H1 (cell line): ENCODE results near the gene SLC35F3. TPM values are rescaled to one million over a fixed set of nuclear protein-coding genes. Genes with fewer than 3 reads are reported as not detected.

Source experiments
- ASH2L ChIP-seq: fragments of 200-600, 300-600 bp; sonication (generic); IDR thresholded peaks from one replicate; pipeline ENCODE4 v1.7.1; 2017; ENCODE audit warnings: low read length
- BRCA1 ChIP-seq: IDR thresholded peaks from 2 replicates; pipeline ENCODE4 v1.6.1; 2012; ENCODE audit warnings: low read depth, low read length, improper control_type of control experiment
- CEBPB ChIP-seq: IDR thresholded peaks from 2 replicates; pipeline ENCODE4 v1.6.1; 2012; ENCODE audit warnings: low read depth, low read length
- CTBP2 ChIP-seq: IDR thresholded peaks from 2 replicates; pipeline ENCODE4 v1.7.0; 2011; ENCODE audit warnings: borderline replicate concordance, mild to moderate bottlenecking, moderate library complexity, mixed read lengths, low read length; ENCODE audit not compliant: insufficient read depth, insufficient read length
- EGR1 ChIP-seq: IDR thresholded peaks from 2 replicates; pipeline ENCODE4 v1.6.1; 2011; ENCODE audit warnings: low read depth, low read length, borderline replicate concordance
- HDAC2 ChIP-seq, 2 experiments: fragments of 300-600 bp in 1 of 2; sonication (generic) in 1 of 2; IDR thresholded peaks; 2 replicates each; pipeline ENCODE4 v1.6.1; 2011 to 2012; ENCODE audit warnings: low read depth in 2 of 2, low read length in 2 of 2, mild to moderate bottlenecking in 2 of 2, moderate library complexity in 2 of 2, borderline replicate concordance in 1 of 2, inconsistent platforms in 1 of 2
- HDAC6 ChIP-seq: IDR thresholded peaks from one replicate; pipeline ENCODE4 v1.7.1; 2012; ENCODE audit warnings: low read depth, mild to moderate bottlenecking, inconsistent platforms, low read length, moderate library complexity
- JUND ChIP-seq: IDR thresholded peaks from 2 replicates; pipeline ENCODE4 v1.6.1; 2011; ENCODE audit warnings: mild to moderate bottlenecking, improper control_type of control experiment, low read length
- KDM1A ChIP-seq: fragments of 200-600, 300-600 bp; sonication (generic); IDR thresholded peaks from 2 replicates; pipeline ENCODE4 v1.7.1; 2016; ENCODE audit warnings: mild to moderate bottlenecking, low read length, borderline replicate concordance
- KDM4A ChIP-seq: IDR thresholded peaks from one replicate; pipeline ENCODE4 v1.7.1; 2012; ENCODE audit warnings: low read depth, mild to moderate bottlenecking, moderate library complexity, low read length, inconsistent platforms; ENCODE audit not compliant: severe bottlenecking
- NRF1 ChIP-seq: IDR thresholded peaks from 2 replicates; pipeline ENCODE4 v1.6.1; 2011; ENCODE audit warnings: mild to moderate bottlenecking, low read depth, low read length, improper control_type of control experiment
- POLR2A ChIP-seq, 2 experiments: IDR thresholded peaks; 1 replicate in 1 of 2; 2 replicates in 1 of 2; pipeline ENCODE4 v1.6.1; 2011; ENCODE audit warnings: low read depth in 2 of 2, low read length in 2 of 2, mild to moderate bottlenecking in 2 of 2; ENCODE audit errors: control extremely low read depth in 1 of 2
- POLR2AphosphoS5 ChIP-seq: IDR thresholded peaks from 2 replicates; pipeline ENCODE4 v1.6.1; 2011; ENCODE audit warnings: low read depth, low read length
- POU5F1 ChIP-seq: IDR thresholded peaks from 2 replicates; pipeline ENCODE4 v1.6.1; 2011; ENCODE audit warnings: low read depth, mild to moderate bottlenecking, low read length, moderate library complexity
- RXRA ChIP-seq: IDR thresholded peaks from 2 replicates; pipeline ENCODE4 v1.6.1; 2011; ENCODE audit warnings: low read depth, mild to moderate bottlenecking, low read length, moderate library complexity; ENCODE audit not compliant: insufficient read depth
- SRF ChIP-seq: IDR thresholded peaks from 2 replicates; pipeline ENCODE4 v1.6.1; 2011; ENCODE audit warnings: mild to moderate bottlenecking, low read depth, low read length, moderate library complexity
- SUZ12 ChIP-seq: fragments of 200-600 bp; sonication (generic); IDR thresholded peaks from 2 replicates; pipeline ENCODE4 v1.6.1; 2012; ENCODE audit warnings: mild to moderate bottlenecking, inconsistent platforms, low read length, moderate library complexity, mixed read lengths
- TEAD4 ChIP-seq: IDR thresholded peaks from 2 replicates; pipeline ENCODE4 v1.6.1; 2012; ENCODE audit warnings: low read depth, low read length, inconsistent platforms, mixed read lengths
- YY1 ChIP-seq: IDR thresholded peaks from 2 replicates; pipeline ENCODE4 v1.6.1; 2011; ENCODE audit warnings: low read depth, mild to moderate bottlenecking, low read length
- polyA plus RNA-seq, 7 experiments: library from polyadenylated mRNA; depleted of rRNA in 3 of 7; stranded (reverse) in 5 of 7; unstranded in 2 of 7; fragments of >200 nt in 5 of 7; fragments of 200-250 nt in 2 of 7; gene quantifications; 1 replicate in 5 of 7; 2 replicates in 1 of 7; 4 replicates in 1 of 7; pipeline versions ENCODE4 v1.2.1 to v1.2.3, GENCODE V29; 2011 to 2013; ENCODE audit warnings: missing spikeins in 2 of 7, mixed read lengths in 2 of 7
- total RNA-seq: library from RNA; stranded (reverse); fragmentation: NEBNext Ultra II Directional; extraction: Animal tissue kit (Norgen Biotek cat#: 25700); gene quantifications from 2 replicates; pipeline ENCODE4 v1.2.1, GENCODE V29; 2021
- TF ChIP-seq, protein P1 (sequence below), 3 experiments: IDR thresholded peaks; 1 replicate in 2 of 3; 2 replicates in 1 of 3; pipeline versions ENCODE4 v1.5.1 to v1.6.1; 2011; ENCODE audit warnings: low read length in 3 of 3, mild to moderate bottlenecking in 3 of 3, inconsistent platforms in 2 of 3, low read depth in 1 of 3, moderate library complexity in 1 of 3; ENCODE audit not compliant: insufficient read depth in 1 of 3; ENCODE audit errors: control extremely low read depth in 1 of 3

Gene SLC35F3
- total and polyA plus RNA-seq, 2 of the 8 experiments (the other 6 are each of a cell fraction or from before 2014, with no cell fraction given): 0.78 to 1.2 TPM

- TF ChIP-seq CEBPB (no peak), NRF1 (no peak), RXRA (no peak), SUZ12 (peak; percentile 66), EGR1 (no peak), HDAC6 (no peak), KDM1A (0 out of 2 replicates have a peak, but pooled peaks have one; percentile 10), BRCA1 (no peak), KDM4A (peak; percentile 90), HDAC2 (IDR thresholded peaks at IDR 0.05; ENCODE audit: borderline replicate concordance in 1 of 2, low read depth in 2 of 2, low read length in 2 of 2) (no peak), ASH2L (peak; percentile 89), CTBP2 (no peak), POU5F1 (no peak), TEAD4 (no peak), YY1 (no peak), POLR2A (IDR thresholded peaks at IDR 0.05; ENCODE audit: control extremely low read depth in 1 of 2, low read depth in 2 of 2, low read length in 2 of 2) (no peak), JUND (no peak), SRF (no peak), POLR2AphosphoS5 (no peak)
- TF ChIP-seq, protein P1, sequence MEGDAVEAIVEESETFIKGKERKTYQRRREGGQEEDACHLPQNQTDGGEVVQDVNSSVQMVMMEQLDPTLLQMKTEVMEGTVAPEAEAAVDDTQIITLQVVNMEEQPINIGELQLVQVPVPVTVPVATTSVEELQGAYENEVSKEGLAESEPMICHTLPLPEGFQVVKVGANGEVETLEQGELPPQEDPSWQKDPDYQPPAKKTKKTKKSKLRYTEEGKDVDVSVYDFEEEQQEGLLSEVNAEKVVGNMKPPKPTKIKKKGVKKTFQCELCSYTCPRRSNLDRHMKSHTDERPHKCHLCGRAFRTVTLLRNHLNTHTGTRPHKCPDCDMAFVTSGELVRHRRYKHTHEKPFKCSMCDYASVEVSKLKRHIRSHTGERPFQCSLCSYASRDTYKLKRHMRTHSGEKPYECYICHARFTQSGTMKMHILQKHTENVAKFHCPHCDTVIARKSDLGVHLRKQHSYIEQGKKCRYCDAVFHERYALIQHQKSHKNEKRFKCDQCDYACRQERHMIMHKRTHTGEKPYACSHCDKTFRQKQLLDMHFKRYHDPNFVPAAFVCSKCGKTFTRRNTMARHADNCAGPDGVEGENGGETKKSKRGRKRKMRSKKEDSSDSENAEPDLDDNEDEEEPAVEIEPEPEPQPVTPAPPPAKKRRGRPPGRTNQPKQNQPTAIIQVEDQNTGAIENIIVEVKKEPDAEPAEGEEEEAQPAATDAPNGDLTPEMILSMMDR (IDR thresholded peaks at IDR 0.05; ENCODE audit: control extremely low read depth in 1 of 3, insufficient read depth in 1 of 3, low read depth in 1 of 3, low read length in 3 of 3): no peak
Measured at GRCh38 chr1:234214129-234214910, 309.8 kb downstream of the SLC35F3 start (continued).
